HG03378 (cell line): Measurements from ENCODE around the gene GPAT3.
A peak's percentile ranks its signal among the peaks of the same experiment; 100 is the strongest.
"Not testable (repeated sequence)": the region's sequence is repeated elsewhere in the genome, so short reads cannot be mapped to it uniquely, and the experiment has no call there.

ENCODE experiments used
- ATAC-seq: cut with Tn5 transposase; IDR thresholded peaks from one replicate; pipeline ENCODE4 v1.9.1; 2021; ENCODE audit warnings: mild to moderate bottlenecking, moderate library complexity; ENCODE audit not compliant: unreplicated experiment

The GPAT3 gene

DNA sequence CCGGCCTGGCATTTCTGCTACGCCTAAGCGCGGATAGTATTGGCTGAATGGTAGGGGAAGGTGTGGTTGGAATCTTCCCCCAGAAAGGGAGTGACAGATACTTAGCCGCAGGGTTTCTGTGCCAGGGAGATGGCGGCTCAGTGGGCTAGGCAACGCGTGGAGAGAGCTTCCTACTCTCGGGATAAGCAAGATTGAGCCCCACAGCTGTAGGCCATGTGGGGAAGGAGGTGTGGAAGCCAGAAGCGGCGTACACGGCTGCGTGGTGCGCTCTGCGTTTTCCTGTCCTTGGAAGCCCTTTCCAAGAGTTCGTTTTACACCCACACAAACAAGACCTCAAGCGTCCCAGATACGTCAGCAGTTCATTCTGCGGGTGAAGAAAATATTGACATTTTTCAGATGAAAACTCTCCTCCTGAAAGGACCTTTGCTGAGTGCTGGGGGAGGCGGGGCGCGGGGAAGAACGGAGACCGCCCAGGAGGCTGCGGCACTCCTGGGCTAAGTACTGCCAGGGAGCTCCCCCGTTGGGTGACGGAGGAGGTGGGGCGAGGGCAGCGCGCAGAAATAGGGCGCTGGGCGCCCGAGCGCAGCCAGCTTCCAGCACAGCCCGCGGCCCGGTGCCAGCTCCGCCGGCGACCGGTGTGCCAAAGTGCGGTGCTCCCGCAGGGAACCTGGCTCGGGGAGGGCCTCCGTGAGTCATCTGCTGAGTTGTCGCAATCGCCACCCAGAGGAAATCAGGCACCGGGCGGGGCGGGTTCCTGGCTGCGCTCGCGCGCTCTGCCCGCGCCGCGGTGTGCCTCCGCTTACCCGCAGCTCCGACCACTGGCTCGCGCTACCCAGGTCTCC is at the start of gene GPAT3:
Gene GPAT3 (plus strand): TSS at position 589 of the 842 bp plus-strand sequence. CDS start 515 bp downstream, outside the sequence.
- peak; percentile 57 for ATAC-seq

DNA sequence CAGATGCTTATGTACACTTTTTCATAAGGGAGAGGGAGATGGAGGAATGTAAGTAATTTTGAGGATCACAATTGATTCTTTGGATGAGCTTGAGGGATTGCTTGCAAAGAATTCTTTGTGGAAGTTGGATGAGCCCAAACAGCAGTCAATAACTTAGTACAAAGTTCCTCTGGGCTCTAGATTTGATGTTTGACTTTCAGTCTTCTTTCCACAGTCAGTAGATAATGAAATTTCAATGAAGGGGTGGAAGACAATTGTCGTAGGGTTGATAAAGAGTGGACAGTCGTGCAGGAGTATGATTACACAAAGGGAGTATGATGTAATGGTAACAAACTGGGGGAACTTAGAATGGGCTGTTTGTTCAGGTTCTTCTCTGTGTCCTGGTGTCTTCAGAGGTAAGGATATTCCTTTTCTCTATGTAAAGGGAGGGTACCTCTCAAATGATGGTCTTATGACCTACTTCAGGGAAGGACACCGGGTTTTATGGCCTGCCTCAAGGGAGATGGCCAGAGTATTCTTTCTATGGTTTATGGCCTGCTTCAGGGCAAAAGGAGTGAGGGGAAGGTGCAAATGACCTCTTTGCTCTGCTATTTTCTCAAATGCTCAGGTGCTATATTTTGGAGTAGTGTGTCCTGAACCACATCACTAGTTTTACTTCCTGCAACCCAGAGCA is 49.3 kb upstream of the GPAT3 start:
- ATAC-seq, result no peak

GRCh38 chr4:83489711-83490326 is 46.1 kb upstream of the GPAT3 start:
- ATAC-seq, result no peak

GRCh38 chr4:83490876-83491450 is 44.9 kb upstream of the GPAT3 start:
- peak; percentile 64 for ATAC-seq

DNA sequence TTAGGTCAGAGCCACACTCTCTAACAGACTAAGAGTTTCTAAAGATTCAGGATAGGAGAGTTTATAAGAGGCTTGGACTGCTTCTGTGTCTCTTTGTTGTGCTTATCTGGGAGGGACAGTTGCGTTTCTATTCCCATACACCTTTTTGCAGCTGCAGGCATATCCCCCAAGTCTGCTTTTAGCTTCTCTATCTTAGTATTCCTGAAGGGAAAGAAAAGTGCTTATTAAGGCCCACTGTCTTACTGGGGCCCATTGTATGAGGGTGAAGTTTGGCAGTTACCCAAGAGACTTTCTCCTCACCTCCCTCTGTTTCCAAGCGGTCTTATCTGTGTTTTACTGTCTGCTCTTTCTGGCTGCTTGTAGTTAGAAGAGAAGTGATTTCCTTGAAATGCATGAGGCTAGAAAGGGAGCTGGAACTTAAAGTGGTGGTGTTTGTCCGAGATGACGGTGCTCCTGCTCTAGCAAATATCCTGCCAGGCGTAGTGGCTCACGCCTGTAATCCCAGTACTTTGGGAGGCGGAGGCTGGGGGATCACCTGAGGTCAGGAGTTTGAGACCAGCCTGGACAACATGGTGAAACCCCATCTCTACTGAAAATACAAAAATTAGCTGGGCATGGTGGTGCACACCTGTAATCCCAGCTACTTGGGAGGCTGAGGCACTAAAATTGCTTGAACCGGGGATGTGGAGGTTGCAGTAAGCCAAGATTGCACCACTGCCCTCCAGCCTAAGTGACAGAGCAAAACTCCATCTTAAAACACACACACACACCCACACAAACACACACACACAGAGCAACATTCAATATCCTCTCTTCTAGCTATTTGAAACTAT is 39.6 kb upstream of the GPAT3 start:
- not testable (repeated sequence) for ATAC-seq

DNA sequence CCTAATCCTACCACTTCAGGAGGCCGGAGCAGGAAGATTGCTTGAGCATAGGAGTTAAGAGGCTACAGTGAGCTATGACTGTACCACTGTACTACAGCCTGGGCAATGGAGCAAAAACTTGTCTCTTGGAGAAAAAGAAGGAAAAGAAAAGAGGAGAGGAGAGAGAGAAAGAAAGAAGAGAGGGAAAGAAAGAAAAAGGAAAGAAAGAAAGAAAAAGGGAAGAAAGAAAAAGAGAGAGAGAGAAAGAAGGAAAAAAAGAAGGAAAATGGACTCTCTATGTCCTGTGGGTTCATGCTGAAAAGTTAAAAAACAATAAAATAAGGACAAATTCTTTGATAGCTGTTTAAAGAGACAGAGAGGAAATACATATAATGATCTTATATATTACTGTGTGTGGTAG is 37.7 kb upstream of the GPAT3 start:
- no peak for ATAC-seq

- ATAC-seq, result not testable (repeated sequence)
Measured at GRCh38 chr4:83501671-83502070, 34.2 kb upstream of the GPAT3 start.

DNA sequence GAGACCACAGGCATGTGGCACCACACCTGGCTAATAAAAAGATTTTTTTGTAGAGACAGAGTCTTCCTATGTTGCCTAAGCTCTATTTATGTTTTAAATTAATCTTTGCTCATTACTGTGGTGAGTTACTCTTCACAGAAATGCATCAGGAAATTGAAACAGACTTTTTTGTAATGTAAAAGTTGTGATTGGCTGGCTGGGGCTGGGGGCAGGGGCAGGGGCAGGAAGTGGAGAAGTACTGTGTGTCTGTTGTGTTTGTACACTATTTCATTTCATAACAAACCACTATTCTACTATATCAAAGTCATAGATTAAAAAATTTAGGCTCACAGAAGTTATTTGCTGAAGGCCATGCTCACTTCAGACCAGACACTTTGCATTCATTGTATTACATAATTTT is 31.9 kb upstream of the GPAT3 start:
- ATAC-seq, result no peak

- no peak for ATAC-seq
Measured at GRCh38 chr4:83504503-83504902, 31.4 kb upstream of the GPAT3 start.

GRCh38 chr4:83504996-83505395 is 30.9 kb upstream of the GPAT3 start:
- no peak for ATAC-seq

GRCh38 chr4:83509156-83509585 is 26.7 kb upstream of the GPAT3 start:
- ATAC-seq, result not testable (repeated sequence)

- ATAC-seq, result no peak
Measured at GRCh38 chr4:83510442-83510841, 25.5 kb upstream of the GPAT3 start.

DNA sequence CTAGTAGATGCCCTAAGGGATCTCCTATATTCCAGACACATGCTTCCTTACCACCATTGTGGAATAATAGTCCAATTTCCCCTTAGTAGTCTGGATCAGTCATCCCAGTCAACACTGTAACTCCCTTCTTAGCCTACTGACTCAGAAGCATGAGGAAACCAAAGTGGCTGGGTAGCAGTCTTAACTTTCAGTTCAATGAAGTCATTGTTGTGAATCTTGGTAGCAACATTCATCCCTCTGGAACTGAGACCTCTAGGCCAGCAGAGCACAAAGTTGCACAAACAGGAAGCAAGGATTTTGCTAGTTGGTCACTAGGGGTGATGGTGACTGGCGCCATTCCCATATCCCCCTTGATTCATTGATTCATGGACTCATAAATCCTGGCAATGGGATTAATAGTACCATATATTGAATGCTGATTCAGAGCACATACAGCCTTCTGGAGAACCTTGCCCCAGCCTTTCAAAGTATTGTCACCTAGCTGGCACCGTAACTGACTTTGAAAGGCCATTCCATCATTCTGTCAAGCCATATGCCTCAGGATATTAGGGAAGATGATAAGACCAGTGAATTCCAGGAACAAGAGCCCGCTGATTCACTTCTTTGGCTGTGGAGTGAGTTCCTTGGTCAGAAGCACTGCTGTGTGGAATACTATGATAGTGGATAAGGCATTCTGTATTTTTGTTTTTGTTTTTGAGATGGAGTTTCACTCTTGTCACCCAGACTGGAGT is 19.7 kb upstream of the GPAT3 start:
- ATAC-seq, result no peak

- ATAC-seq, result no peak
Measured at GRCh38 chr4:83522239-83522638, 13.7 kb upstream of the GPAT3 start.

DNA sequence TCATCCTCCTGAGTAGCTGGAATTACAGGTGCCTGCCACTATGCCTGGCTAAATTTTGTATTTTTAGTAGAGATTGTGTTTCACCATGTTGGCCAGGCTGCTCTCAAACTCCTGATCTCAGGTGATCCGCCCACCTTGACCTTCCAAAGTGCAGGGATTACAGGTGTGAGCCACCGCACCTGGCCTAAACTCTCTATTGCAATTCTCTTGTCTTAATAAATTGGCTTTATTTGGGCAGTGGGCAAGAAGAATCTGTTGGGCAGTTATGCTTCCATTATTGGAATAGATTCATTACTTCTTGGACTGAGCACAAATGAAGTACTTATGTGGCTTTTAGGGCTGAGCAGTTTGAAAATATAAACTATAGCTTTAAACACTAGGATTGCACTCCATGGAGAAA is 8.2 kb upstream of the GPAT3 start:
- no peak for ATAC-seq

- peak; percentile 8 for ATAC-seq
Measured at GRCh38 chr4:83536362-83537272, 709 bp downstream of the GPAT3 start.

- no peak for ATAC-seq
Measured at GRCh38 chr4:83542225-83542624, 6.3 kb downstream of the GPAT3 start.

DNA sequence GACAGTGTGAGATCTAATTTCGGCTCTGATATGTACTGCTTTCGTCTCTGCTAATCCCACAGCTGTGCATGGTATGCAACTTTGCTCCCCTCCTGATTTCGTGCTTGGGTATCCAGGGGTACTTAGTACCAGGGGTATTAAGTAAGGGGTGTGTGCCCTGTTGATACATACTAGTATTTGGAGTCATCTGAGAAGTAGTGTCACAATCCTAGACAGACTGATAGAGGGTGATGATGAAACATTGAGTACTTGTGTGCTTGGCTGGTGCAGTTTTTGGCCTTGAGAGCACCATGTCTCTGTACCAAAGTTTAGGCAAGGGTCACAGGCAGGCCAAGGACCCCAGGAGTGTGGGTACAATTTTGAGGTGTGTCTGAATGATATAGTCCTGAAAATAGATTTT is 10.9 kb downstream of the GPAT3 start:
- ATAC-seq, result no peak
